Forelimb muscle (tissue), 1 donor: ENCODE results near the gene NNT. TPM values are rescaled to one million over a fixed set of nuclear protein-coding genes. Genes with fewer than 3 reads are reported as not detected.
"Not testable (repeated sequence)": the region's sequence is repeated elsewhere in the genome, so short reads cannot be mapped to it uniquely, and the experiment has no call there.

ENCODE experiments used
- DNase-seq: peaks from one replicate; pipeline ENCODE4 v3.0.0-alpha.2; 2013; ENCODE audit warnings: low read depth
- polyA plus RNA-seq: library from polyadenylated mRNA; unstranded; fragments of 120-200 nt; gene quantifications from one replicate; pipeline ENCODE4 v1.2.1, GENCODE V29; 2013; ENCODE audit not compliant: insufficient read length

The NNT gene
- polyA plus RNA-seq, 1 donor: 93.3 TPM

DNA sequence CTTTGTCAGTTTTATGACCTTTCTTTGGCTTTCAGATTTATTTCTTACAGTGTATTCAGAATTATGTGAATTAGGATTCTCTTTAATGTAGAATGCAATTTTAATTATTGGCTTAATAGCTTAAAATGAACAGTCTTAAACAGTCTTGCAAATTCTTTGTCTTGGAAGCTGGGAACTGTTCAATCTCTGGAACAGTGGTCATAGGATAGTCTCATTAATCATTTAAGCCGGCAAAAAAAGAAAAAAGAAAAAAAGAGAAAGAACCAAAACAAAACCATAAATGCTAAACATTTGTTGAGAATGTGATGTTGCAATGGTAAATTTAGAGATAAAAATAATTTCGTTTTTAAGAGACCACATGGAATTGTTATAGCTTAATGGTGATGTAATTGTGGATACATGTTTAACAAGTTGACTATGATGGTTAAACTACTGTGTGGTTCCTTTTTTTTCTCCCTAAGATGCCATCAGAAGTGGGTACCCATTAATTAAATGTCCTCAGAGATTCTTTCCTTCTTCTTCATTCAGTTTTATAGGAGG is 61.6 kb downstream of the NNT start:
- no peak for DNase-seq

DNA sequence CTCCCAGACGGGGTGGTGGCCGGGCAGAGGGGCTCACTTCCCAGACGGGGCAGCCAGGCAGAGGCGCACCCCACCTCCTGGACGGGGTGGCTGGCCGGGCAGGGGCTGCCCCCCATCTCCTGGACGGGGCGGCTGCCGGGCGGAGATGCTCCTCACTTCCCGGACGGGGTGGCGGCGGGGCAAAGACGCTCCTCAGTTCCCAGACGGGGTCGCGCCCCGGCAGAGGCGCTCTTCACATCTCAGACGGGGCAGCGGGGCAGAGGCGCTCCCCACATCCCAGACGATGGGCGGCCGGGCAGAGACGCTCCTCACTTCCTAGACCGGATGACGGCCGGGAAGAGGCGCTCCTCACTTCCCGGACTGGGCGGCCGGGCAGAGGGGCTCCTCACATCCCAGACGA is 62.8 kb downstream of the NNT start:
- DNase-seq: not testable (repeated sequence)

DNA sequence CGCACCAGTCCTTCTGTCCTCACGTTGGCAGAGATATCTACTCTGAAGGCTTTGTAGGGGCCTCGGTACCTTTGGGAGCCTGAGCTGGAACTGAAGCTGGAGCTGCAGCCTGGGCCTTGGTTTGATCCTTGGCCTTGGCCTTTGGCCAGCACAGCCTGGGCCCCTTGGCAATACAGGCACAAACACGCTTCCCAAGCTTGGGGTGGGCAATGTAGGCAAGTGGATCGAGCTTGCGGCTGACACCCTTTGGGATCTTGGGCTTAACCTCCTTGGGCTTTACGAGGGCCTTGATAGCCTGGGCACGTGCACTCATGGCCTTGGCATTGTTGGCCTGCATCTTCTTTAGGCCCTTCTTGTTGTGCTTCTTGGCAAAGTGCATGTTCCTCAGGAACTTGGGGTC is 63.7 kb downstream of the NNT start:
- DNase-seq: not testable (repeated sequence)

DNA sequence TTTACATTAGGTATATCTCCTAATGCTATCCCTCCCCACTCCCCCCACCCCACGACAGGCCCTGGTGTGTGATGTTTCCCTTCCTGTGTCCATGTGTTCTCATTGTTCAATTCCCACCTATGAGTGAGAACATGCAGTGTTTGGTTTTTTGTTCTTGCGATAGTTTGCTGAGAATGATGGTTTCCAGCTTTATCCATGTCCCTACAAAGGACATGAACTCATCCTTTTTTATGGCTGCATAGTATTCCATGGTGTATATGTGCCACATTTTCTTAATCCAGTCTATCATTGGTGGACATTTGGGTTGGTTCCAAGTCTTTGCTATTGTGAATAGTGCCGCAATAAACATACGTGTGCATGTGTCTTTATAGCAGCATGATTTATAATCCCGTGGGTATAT is 64.4 kb downstream of the NNT start:
- not testable (repeated sequence) for DNase-seq

DNA sequence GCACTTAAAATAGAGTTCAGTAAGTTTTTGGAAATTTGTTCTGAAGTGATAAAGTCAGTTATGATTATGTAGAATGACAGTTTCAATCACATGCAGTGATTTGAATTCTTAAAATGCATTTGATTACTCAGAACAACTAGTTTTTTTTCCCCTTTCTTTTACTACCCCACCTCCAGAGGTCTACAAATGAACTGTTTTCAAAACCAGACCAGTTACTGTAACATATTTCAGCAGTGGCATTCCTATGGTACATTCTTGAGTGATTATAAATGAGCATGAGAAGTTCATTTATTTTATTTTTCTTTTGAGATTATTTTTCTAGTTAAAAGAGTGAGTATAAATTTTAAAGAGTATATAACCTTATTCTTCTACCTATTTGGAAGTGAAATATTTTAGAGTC is 71.6 kb downstream of the NNT start:
- no peak for DNase-seq

DNA sequence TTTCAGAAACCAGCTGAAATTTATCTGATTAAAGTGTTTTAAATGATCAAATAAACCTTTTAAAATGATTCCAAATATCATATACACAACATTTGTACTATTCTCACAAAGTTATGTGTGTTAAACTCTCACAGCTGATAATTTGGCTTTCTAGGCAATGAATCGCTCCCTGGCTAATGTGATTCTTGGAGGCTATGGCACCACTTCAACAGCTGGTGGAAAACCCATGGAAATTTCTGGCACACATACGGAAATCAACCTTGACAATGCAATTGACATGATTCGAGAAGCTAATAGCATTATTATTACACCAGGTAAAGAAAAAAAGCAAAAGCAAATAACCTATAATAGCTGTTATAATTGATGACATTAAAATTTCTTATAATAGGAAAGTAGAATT is 72.4 kb downstream of the NNT start:
- no peak for DNase-seq

DNA sequence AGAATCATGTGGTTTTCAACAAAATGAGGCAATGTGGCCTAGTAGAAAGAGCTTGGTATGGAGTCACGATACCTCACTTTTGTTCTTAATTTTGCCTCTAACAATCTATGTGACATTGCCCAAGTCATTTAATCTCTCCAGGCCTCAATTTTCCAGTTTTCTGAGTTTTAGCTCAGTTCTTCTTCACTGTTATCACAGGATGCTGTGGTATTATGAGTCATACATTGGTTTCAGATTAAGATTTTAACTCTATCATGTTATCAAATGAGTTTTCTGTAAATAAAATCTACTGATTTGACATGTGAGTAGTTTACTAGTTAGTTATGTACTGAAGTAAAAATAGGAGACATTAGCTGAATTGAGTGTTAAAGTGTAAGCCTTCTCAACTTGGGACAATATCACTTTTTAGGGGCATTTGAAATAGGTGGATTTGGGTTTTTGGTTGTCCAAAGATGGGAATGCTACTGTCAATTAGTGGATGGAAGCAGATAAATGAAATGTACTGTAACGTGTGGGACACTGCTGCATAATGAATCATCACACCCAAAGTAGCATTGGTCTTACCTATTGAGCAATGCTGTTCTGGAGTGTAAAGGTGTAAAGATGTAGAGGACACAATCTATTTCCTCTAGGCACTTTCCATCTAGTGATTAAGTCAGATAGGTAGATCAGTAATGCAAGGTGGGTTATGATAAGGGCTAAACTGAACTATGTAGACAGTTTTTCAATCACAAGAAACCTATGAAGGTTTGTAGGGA is 73.3 kb downstream of the NNT start:
- DNase-seq: no peak

DNA sequence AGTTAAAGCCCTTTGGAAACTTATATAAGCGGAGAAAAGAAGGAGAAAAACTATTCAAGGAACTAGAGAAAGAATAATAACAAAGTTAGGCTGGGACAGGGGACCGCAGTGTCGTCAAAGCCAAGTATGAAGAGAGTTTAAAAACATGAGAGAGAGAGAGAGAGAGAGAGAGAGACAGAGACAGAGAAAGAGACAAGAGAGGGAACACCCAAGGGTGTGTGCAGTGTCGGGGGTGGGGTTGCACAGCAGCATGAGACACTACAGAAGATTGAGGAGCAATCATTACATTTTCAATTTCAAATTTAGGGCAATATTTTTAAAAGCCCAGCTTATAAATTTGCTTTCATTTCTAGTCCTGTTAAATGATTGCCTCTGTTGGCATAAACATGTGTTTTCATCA is 74.3 kb downstream of the NNT start:
- DNase-seq: no peak

DNA sequence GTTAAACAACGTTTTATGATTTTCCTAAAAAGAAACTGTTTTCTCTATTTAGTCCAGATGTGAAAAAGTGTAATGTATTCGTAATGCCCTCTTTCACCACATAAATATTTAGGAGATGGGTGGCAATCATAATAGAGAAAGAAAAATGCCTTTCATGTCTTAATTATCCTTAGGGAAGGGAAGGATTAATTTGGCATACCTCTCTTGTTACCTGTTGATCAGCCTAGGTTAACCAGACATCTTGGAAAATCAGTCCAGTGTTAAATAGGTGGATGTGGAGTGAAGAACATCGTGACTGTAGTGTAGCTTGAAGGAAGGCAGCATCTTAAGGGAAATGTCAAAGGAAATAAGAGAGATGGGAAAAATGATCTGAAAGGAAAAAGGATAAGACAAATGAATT is 76.2 kb downstream of the NNT start:
- DNase-seq: no peak

DNA sequence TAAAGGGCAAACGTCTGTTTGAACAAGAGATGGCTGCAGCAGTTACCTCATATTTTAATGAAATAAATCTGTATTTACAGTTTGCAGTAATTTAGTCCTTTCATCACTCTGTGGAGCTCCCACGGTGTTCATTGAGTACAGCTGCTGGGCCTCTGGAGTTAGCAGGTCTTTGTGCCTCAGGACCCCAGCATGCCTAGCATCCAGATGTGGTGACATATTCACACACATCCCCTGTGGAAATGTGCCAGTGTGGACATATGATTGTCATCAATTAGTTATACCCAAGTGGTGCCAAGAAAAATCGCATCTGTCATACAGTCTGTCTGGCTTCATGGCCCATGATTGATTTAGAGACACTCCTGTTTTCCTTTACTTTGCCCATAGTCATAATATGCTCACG is 77.3 kb downstream of the NNT start:
- no peak for DNase-seq

DNA sequence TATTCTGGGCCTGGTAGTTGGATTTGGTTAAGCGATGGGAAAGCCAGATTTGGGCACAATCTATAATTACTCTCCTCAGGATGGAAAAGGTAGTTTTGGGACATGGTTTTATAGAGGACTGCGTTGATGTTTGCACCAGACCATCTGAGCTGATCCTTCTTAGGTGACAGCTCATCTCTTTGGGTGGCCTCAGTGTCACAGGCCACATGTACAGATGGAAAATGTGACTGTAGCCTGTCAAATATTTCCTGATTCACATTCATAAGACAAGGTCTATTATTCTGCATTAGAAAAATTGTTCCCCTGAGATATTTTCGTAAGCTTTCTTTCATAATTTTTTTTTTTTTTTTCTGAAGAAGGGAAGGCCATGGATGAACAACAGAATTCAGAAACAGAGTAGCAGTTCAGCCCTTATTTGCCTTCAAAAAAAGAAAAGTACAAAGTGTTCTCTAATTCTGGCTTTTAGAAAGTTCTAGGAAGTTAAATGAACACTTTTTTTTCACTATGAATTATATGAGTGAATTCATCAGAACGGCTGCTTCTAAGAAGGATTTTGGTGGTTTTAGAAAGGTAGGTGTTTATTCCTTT is 81.0 kb downstream of the NNT start:
- no peak for DNase-seq

DNA sequence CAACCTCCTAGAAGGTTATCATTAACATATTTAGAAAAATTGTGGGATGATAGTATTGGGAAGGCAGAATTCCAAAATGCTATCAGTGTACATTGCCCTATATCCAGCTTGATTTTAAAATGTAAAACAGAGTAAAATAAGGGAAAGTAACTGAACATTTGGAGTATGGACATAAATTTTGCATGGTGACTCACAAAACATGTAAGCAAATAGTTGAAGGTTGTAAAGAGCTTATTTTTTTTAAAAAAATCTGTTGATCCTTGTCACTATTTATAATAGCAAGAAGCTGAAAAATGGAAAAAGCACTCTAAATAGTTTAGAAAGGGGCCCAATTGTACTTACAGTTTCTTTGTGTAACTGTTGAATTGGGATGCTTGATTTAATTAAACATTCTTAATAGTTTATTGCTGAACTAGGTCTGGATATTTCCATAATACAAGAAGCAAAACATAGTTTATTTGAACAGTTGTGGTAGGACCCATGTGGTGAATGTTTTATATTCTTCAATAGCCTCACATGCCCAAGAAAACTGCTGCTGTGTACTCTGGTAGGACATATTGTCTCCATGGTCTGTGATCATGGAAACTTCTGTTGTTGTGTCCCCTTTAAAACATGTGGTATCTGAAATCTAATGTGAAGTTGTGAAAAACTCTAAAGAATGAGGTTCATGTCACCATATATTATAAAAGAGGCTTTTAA is 82.4 kb downstream of the NNT start:
- no peak for DNase-seq

DNA sequence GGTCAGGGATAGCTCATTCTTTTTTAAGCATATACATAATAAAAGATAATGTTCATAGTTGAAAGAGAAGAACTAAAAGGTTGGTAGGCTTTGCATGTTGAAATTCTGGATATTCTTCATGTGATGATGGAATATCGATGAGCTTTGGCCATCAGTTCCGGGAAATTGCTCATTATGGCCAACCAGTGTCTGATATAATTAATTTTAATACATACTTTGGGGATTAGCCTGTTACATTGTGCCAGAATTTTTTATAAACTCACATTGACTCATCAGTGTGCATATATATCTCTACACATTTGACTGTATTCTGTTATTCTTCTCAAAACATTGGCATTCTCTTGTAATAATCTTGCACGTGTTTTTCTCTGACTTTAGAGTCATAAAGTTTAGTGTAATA is 84.3 kb downstream of the NNT start:
- no peak for DNase-seq

DNA sequence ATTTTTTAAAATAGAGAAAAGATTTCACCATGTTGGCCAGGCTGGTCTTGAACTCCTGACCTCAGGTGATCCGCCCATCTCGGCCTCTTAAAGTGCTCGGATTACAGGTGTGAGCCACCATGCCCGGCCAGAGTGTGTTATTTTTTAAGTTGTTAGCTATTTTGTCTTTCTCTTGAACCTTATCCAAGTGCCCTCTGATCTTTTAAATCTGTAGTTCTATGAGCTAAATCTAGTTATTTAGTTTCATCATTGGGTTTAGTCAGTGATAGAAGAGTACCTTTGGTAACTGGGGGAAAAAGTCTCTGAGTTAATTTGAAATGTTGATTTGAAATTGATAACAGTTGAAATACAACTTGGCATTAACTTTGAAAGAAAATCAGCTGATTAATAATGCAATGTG is 88.3 kb downstream of the NNT start:
- DNase-seq: no peak

DNA sequence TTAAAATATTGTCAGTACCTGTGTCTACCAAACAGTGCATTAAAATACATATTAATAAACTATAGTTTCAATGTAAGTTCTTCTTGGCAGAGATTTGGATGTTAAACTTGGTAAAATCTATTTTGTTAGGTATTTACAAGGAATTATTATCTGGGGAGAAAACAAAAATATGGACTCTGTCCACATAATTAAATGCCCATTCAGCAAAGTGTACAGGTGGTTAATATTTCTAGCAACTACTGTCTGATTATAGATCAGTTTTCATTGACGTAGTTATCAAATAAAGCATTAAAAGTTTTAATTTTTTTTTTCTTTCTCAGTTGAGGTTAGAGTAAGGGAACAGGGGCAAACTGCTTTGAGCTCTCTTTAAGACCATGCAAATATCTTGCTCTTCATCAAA is 88.9 kb downstream of the NNT start:
- no peak for DNase-seq

DNA sequence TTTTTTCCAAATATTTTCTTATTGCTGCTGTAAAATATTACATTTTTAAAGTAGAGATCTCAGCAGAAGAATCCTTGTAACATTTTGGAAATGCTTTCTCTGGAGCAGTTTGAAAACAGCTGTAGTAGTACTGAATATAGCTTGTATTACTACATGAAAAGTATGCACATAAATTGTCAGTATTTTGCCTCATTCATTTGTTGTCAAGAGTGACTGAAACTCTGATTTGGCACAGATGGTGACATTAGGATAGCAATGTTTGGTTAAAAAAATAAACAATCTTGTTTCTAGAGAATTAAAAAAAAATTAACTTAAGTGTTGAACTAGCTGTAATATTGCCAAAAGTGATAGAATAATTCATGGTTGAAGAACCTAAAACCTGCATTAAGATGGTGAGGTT is 90.4 kb downstream of the NNT start:
- DNase-seq: no peak

DNA sequence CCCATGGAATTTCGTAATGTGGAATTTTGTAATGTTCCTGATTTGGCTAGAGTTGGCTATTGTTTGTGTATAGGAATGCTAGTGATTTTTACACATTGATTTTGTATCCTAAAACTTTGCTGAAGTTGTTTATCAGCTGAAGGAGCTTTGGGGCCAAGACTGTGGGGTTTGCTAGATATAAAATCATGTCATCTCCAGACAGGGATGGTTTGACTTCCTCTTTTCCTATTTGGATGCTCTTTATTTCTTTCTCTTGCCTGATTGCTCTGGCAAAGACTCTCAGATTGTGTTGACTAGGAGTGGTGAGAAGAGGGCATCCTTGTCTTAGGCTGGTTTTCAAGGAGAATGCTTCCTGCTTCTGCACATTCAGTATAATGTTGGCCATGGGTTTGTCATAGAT is 91.0 kb downstream of the NNT start:
- DNase-seq: no peak

DNA sequence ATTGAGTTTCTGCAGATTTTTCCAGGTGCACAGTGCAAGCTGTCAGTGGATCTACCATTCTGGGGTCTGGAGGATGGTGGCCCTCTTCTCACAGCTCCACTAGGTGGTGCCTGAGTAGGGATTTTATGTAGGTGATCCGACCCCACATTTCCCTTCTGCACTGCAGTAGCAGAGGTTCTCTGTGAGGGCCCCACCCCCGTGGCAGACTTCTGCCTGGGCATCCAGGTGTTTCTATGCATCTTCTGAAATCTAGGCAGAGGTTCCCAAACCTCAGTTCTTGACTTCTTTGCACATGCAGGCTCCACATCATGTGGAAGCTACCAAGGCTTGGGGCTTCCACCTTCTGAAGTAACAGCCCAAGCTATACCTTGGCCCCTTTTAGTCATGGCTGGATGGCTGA is 93.5 kb downstream of the NNT start:
- not testable (repeated sequence) for DNase-seq

DNA sequence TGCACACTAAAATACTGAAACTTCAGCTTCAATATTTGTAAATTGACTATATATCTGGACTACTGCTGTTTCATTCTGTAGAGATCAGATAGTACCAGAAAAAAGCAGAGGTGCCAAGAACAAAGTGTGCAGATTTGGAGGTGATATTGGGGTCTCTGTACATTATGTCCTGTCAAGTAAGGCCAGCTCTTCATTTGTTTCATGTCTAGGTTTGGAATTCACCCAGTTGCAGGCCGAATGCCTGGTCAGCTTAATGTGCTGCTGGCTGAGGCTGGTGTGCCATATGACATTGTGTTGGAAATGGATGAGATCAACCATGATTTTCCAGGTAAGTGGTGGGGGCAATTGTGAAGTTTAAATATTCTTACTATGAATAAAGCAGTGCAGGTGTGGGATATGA is 96.9 kb downstream of the NNT start:
- DNase-seq: no peak

DNA sequence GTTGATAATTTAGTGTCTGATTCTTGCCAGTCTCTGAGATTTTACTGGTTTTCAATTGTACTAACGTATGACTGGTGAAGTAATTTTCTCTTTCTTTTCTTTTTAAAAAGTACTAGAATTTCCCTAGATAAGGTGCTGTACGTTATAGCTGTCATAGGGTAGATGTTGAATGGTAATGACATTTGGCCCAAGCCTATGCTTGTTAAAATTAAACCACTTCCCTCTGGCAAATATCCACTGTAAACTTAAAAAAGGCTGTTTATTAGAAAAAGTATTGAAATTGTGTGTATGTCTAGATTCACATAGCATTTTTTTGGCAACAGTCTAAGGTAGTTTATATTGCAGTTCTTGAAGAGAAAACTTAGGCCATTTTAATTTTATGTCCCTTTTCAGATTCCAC is 97.6 kb downstream of the NNT start:
- DNase-seq: no peak

DNA sequence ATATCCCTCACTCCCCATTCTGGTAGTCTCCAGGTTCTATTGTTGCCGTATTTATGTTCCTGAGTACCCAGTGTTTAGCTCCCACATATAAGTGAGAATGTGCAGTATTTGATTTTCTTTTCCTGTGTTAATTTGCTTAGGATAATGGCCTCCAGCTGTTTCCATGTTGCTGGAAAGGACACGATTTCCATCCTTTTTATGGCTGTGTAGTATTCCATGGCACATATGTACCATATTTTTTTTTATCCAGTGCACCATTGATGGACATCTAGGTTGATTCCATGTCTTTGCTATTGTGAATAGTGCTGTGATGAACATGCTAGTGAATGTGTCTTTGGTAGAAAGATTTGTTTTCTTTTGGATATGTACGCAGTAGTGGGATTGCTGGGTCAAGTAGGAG is 98.2 kb downstream of the NNT start:
- DNase-seq: no peak

DNA sequence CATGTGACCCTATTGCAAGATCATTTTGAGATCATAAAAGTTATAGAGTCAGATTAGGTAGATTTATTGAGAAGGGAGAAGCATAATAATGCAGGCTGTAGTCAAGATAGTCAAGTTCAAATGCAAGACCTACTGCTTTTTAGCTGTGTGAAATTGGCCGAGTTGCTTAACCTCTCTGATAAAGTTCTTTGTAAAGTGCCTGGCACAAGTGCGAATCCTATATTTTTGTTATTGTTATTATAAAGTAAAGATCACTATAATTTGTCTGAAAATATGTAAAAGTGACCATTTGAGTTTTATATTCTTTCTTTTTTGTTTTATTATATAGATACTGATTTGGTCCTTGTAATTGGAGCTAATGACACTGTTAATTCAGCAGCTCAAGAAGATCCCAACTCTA is 99.3 kb downstream of the NNT start:
- DNase-seq: no peak

DNA sequence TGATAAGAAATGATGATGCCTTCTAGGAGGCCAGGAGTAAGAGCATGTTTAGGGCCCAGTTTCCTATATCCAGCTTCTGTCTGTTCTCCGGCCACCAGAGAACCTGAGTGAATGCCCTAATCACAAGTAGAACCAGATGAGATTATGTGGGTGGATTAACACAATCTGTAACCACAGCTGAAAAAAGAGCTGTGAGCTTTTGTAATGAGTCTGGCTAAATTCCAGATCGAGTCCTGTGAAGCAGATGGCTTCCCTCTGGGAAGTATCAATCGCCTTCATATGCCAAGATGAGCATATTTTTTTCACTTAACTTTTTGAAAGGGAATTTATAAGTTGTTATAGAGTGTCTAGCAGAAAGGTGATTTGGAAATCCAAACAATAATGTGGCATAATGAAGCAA is 99.8 kb downstream of the NNT start:
- DNase-seq: no peak
